Uterus (tissue), 4 donors: Measurements from ENCODE around the gene ZDHHC14. TPM values are rescaled to one million over a fixed set of nuclear protein-coding genes. Genes with fewer than 3 reads are reported as not detected.
"Not testable (repeated sequence)": the region's sequence is repeated elsewhere in the genome, so short reads cannot be mapped to it uniquely, and the experiment has no call there.

Experiments
- DNase-seq, 2 donors: peaks; one replicate each; pipeline ENCODE4 v3.0.0-alpha.2; 2019 to 2020
- H3K27ac ChIP-seq, 2 donors: fragments of 200-600 bp; sonication (generic); 1 replicate in 1 of 2; 2 replicates in 1 of 2; pipeline ENCODE4 v1.5.1; 2016 to 2018
- H3K27me3 ChIP-seq, 2 donors: fragments of 200-600 bp; sonication (generic); one replicate each; pipeline ENCODE4 v1.5.1; 2018 to 2019; ENCODE audit warnings: control low read depth in 1 of 2
- H3K36me3 ChIP-seq, 2 donors: fragments of 200-600 bp; sonication (generic); one replicate each; pipeline ENCODE4 v1.5.1; 2019; ENCODE audit warnings: control low read depth in 1 of 2
- H3K4me1 ChIP-seq, 2 donors: fragments of 200-600 bp; sonication (generic); one replicate each; pipeline ENCODE4 v1.5.1; 2018 to 2019; ENCODE audit warnings: control low read depth in 1 of 2
- H3K4me3 ChIP-seq, 2 donors: fragments of 200-600 bp; sonication (generic); 1 replicate in 1 of 2; 2 replicates in 1 of 2; pipeline ENCODE4 v1.5.1; 2018 to 2019; ENCODE audit warnings: mild to moderate bottlenecking in 1 of 2
- H3K9me3 ChIP-seq, 2 donors: fragments of 200-600 bp; sonication (generic); one replicate each; pipeline ENCODE4 v1.5.1; 2019; ENCODE audit warnings: control low read depth in 1 of 2
- POLR2A ChIP-seq, 2 donors: fragments of 450-650 bp; IDR thresholded peaks; one replicate each; pipeline ENCODE4 v1.6.1; 2016; ENCODE audit warnings: antibody characterized with exemption in 2 of 2, mild to moderate bottlenecking in 1 of 2, moderate library complexity in 1 of 2
- intact Hi-C: fragments of 100-400 bp; cut with DNase I; formaldehyde crosslinking; loops from one replicate; pipeline ENCODE4 v1.15.1; 2023; ENCODE audit warnings: low total_unique reads
- total RNA-seq, 4 donors: library from RNA; depleted of rRNA in 3 of 4; stranded (reverse); fragments of >200 nt in 3 of 4; gene quantifications; one replicate each; pipeline versions ENCODE4 v1.1.0 to v1.2.4, GENCODE V29; 2014 to 2023
- TF ChIP-seq, protein P1 (sequence below), 4 experiments: fragments of 200-600 bp in 2 of 4; fragments of 450-650 bp in 2 of 4; sonication (generic) in 2 of 4; IDR thresholded peaks; one replicate each; pipeline ENCODE4 v1.5.1; 2016 to 2019; ENCODE audit warnings: antibody characterized with exemption in 4 of 4, mild to moderate bottlenecking in 2 of 4, moderate library complexity in 1 of 4
- donor health status: DM: yes; HTN: yes; CAD: no.

Gene ZDHHC14
- total RNA-seq, 4 donors from 2014 or later: 5.6 to 28.3 (median 12.9) TPM

DNA sequence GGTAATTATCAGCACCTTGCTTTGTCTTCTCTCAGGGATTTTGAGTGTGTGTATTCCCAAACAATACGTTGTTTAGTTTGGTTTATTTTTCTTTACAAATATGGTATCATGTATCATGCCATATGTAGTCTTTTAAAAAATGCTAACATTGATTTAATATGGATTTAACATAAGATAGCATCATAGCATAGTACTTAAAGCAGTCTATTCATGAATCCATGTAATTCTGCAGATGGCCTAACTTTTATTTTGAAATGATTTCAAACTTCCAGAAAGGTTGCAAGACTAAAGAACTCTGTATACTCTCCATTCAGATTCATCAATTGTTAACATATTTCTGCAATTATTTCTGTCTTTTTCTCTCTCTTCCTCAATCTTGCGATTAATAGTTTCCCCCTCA lies 7.9 kb downstream of the ZDHHC14 start:
- Histone ChIP-seq H3K36me3 (no peaks in the 10 kb centered on the region), H3K27me3 (no peaks in the 10 kb centered on the region), H3K9me3 (peaks cover 0 to 6% of the 10 kb centered on the region in 2 donors), H3K4me1 (peaks cover 0 to 1% of the 10 kb centered on the region in 2 donors), H3K27ac (no peak overlapping the region), H3K4me3 (no peak overlapping the region)
- intact Hi-C loops: loop anchor here (10.0 kb wide), 1 partner anchor 64 kb away; the partner anchor contains the start of gene TMEM242
- no peak for DNase-seq
- TF ChIP-seq, protein P1, sequence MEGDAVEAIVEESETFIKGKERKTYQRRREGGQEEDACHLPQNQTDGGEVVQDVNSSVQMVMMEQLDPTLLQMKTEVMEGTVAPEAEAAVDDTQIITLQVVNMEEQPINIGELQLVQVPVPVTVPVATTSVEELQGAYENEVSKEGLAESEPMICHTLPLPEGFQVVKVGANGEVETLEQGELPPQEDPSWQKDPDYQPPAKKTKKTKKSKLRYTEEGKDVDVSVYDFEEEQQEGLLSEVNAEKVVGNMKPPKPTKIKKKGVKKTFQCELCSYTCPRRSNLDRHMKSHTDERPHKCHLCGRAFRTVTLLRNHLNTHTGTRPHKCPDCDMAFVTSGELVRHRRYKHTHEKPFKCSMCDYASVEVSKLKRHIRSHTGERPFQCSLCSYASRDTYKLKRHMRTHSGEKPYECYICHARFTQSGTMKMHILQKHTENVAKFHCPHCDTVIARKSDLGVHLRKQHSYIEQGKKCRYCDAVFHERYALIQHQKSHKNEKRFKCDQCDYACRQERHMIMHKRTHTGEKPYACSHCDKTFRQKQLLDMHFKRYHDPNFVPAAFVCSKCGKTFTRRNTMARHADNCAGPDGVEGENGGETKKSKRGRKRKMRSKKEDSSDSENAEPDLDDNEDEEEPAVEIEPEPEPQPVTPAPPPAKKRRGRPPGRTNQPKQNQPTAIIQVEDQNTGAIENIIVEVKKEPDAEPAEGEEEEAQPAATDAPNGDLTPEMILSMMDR (IDR thresholded peaks at IDR 0.05): no peak
- no peak for TF ChIP-seq POLR2A (IDR thresholded peaks at IDR 0.05)

DNA sequence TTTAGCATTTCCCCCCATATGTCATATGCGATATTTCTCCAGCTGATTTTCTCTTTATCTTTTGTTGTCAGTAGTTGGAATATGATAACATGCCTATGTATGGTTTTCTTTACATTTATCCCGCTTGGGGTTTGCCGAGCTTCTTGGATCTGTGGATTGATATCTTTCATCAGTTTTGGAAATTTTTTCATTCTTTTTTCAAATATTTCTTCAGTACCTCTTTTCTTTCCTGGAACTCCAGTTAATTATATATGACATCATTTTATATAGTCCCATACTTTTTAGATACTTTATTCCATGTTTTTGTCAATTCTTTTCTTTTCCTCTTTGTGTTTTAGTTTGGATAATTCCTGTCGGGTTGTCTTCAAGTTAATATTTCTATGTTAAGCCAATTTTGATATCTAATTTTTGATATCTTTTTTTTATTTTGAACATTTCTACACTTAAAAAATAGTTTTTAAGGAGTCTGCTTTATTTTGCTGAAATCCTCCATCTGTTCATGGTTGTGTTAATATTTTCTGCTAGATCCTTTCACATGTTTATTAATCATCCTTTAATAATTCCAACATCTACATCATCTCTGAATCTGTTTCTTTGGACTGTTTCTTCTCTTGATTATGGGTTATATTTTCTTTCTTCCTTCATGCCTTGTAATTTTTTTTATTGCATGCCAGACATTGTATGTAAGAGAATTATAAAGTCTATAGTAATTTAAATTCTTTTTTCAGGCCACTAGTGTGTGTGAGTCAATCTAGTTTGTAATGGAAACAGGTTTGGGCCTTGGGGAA lies 9.5 kb downstream of the ZDHHC14 start:
- no peaks in the 10 kb centered on the region for H3K27me3 ChIP-seq
- peaks cover 0 to 6% of the 10 kb centered on the region in 2 donors for H3K9me3 ChIP-seq

DNA sequence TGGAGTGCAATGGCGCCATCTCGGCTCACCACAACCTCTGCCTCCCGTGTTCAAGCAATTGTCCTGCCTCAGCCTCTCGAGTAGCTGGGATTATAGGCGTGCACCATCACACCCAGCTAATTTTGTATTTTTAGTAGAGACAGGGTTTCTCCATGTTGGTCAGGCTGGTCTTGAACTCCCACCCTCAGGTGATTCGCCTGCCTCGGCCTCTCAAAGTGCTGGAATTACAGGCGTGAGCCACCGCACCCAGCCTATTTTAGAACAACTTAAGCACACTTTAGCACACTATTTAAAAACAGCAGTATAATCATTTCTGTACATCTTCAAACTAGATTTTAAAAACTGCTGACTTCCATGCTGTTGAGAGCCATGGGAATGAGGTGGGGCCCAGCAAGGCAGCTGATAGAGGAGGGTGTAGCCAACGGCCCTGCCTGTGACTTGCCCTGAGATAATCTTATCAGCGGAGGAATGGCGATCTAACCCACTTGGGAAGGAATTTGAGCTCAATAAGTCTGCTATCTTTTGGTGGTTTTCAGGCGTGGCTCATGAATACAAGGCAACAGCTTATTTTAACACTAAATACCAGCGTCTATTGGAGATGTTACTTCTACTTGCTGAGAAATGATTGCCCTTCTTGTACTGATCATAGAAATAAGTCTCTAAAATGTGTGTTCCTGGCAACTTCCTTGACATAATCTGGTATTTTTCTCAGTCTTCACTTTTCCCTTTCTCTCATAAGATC lies 12.1 kb downstream of the ZDHHC14 start:
- Histone ChIP-seq H3K27me3 (no peaks in the 10 kb centered on the region), H3K9me3 (peaks cover 0 to 6% of the 10 kb centered on the region in 2 donors), H3K4me3 (no peak overlapping the region), H3K27ac (no peak overlapping the region), H3K4me1 (no peaks in the 10 kb centered on the region), H3K36me3 (no peaks in the 10 kb centered on the region)
- intact Hi-C loops: no loop called here
- TF ChIP-seq, protein P1 (IDR thresholded peaks at IDR 0.05): no peak
- TF ChIP-seq POLR2A (IDR thresholded peaks at IDR 0.05): no peak
- no peak for DNase-seq

More for the DNA sequence above, 9.5 kb downstream of the ZDHHC14 start:
- Histone ChIP-seq H3K4me1 (no peaks in the 10 kb centered on the region), H3K4me3 (no peak overlapping the region), H3K36me3 (no peaks in the 10 kb centered on the region), H3K27ac (no peak overlapping the region)
- no peak for DNase-seq
- TF ChIP-seq, protein P1 (IDR thresholded peaks at IDR 0.05): no peak
- TF ChIP-seq POLR2A (IDR thresholded peaks at IDR 0.05): no peak
- intact Hi-C loops: no loop called here

GRCh38 chr6:157393669-157394327 lies 12.8 kb downstream of the ZDHHC14 start:
- Histone ChIP-seq H3K9me3 (peaks cover 0 to 6% of the 10 kb centered on the region in 2 donors), H3K4me1 (no peaks in the 10 kb centered on the region), H3K4me3 (no peak overlapping the region), H3K36me3 (no peaks in the 10 kb centered on the region), H3K27me3 (no peaks in the 10 kb centered on the region), H3K27ac (no peak overlapping the region)
- TF ChIP-seq POLR2A (IDR thresholded peaks at IDR 0.05): no peak
- TF ChIP-seq, protein P1 (IDR thresholded peaks at IDR 0.05): no peak
- intact Hi-C loops: no loop called here
- no peak for DNase-seq

DNA sequence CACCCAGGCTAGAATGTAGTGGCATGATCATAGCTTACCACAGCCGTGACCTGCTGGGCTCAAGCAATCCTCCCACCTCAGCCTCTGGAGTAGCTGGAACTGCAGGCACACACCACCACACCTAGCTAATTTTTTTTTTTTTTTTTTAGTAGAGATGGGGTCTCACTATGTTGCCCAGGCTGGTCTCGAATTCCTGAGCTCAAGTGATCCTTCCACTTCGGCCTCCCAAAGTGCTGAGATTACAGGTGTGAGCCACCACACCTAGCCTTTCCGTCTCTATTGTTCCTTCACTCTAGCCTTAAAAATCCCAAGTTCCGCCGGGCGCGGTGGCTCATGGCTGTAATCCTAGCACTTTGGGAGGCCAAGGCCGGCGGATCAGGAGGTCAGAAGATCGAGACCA lies 14.2 kb downstream of the ZDHHC14 start:
- DNase-seq, intact Hi-C loops: not testable (repeated sequence)

More for the DNA sequence above, 14.2 kb downstream of the ZDHHC14 start:
- not testable (repeated sequence) for H3K27ac ChIP-seq, H3K4me1 ChIP-seq, H3K36me3 ChIP-seq, H3K27me3 ChIP-seq, H3K4me3 ChIP-seq, H3K9me3 ChIP-seq
